Measurements from ENCODE around the gene FNIP1. TPM values are rescaled to one million over a fixed set of nuclear protein-coding genes. Genes with fewer than 3 reads are reported as not detected.

The FNIP1 gene
- total RNA-seq, 1 donor from 2014 or later, result 28.5 TPM

DNA sequence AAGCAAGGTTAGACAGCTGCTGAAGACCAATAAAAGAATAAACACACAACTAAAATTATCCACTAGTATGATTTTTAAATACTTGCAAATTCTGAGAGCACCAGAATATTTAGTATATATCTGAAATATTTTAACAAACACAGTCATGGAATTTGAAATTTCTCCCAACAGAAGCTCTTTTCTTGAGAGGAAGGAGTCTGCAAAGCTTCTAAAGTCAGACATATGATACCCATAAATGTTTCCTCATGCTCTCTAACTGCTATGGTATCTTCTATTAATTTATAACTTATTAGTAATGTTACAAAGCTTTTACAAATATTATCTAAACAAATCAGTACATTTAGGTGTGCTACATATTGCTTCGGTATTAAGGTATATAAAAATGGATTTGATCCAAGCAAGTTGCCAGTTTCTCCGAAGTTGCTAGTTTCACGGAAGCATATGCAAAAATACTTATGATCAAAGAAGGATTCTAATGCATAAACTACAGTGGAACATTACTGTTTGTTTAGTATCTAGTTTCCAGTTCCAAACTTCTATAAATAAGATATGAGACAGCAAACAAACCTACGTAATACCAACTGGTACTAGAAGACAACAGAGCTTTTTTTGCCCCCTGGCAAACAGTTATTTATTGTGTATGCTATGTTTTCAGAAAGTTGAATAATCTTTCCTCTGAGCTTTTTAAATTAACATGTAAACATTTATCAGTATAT is 22.0 kb downstream of the FNIP1 start:
- no peak for FAIRE-seq
- Histone ChIP-seq H3K36me3 (ENCODE audit: insufficient read depth, low read length) (no peaks in the 10 kb centered on the region), H4K20me1 (ENCODE audit: insufficient read depth, low read length) (peaks cover 75% of the 10 kb centered on the region), H3K27me3 (ENCODE audit: insufficient read depth, low read length) (no peaks in the 10 kb centered on the region), H3K4me1 (ENCODE audit: insufficient read depth, low read length) (no peaks in the 10 kb centered on the region), H3K4me3 (ENCODE audit: insufficient read depth, low read depth, low read length) (no peak overlapping the region), H2AFZ (ENCODE audit: low read depth, low read length) (no peak overlapping the region), H3K27ac (ENCODE audit: low read depth, low read length) (no peak overlapping the region), H3K9ac (ENCODE audit: low read length) (no peak overlapping the region), H3K79me2 (ENCODE audit: insufficient read depth, low read length) (peaks cover 90% of the 10 kb centered on the region), H3K9me3 (ENCODE audit: insufficient read depth, low read depth, low read length) (no peaks in the 10 kb centered on the region), H3K4me2 (ENCODE audit: low read length) (no peak overlapping the region)
- TF ChIP-seq EZH2 (IDR thresholded peaks at IDR 0.05; ENCODE audit: insufficient read depth, low read length), result no peak
- TF ChIP-seq, protein P1, sequence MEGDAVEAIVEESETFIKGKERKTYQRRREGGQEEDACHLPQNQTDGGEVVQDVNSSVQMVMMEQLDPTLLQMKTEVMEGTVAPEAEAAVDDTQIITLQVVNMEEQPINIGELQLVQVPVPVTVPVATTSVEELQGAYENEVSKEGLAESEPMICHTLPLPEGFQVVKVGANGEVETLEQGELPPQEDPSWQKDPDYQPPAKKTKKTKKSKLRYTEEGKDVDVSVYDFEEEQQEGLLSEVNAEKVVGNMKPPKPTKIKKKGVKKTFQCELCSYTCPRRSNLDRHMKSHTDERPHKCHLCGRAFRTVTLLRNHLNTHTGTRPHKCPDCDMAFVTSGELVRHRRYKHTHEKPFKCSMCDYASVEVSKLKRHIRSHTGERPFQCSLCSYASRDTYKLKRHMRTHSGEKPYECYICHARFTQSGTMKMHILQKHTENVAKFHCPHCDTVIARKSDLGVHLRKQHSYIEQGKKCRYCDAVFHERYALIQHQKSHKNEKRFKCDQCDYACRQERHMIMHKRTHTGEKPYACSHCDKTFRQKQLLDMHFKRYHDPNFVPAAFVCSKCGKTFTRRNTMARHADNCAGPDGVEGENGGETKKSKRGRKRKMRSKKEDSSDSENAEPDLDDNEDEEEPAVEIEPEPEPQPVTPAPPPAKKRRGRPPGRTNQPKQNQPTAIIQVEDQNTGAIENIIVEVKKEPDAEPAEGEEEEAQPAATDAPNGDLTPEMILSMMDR (IDR thresholded peaks at IDR 0.05; ENCODE audit: insufficient read depth, low read depth, low read length), result no peak
- DNase-seq (ENCODE audit: low read depth), result no peak
- Mint-ChIP-seq H3K27me3 (ENCODE audit: low read depth, unreplicated experiment) (no peaks in the 10 kb centered on the region), H3K9me3 (ENCODE audit: unreplicated experiment) (no peaks in the 10 kb centered on the region), H3K27ac (ENCODE audit: unreplicated experiment) (no peak overlapping the region), H3K4me3 (ENCODE audit: unreplicated experiment) (no peak overlapping the region), H3K36me3 (ENCODE audit: low read depth, unreplicated experiment) (no peaks in the 10 kb centered on the region), H3K4me1 (ENCODE audit: low read depth, unreplicated experiment) (peaks cover 9% of the 10 kb centered on the region)

DNA sequence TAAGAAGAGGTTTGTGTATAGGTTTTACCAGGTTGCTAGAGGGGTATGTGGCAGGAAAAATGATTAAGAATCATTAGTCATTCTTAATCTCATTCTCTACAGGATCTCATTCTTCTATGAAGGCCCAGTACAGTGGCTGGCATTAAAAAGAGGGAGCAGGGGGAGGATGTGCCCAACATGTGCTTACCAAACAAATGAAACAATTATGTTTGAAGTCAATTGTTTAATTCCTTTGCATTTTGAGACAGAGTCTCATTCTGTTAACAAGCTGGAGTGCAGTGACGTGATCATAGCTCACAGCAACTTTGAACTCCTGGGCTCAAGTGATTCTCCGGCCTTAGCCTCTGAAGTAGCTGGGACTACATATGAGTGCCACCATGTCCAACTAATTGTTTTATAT is 23.0 kb downstream of the FNIP1 start:
- Mint-ChIP-seq H3K9me3 (ENCODE audit: unreplicated experiment) (no peaks in the 10 kb centered on the region), H3K27ac (ENCODE audit: unreplicated experiment) (no peak overlapping the region), H3K4me1 (ENCODE audit: low read depth, unreplicated experiment) (peaks cover 15% of the 10 kb centered on the region), H3K36me3 (ENCODE audit: low read depth, unreplicated experiment) (no peaks in the 10 kb centered on the region), H3K27me3 (ENCODE audit: low read depth, unreplicated experiment) (no peaks in the 10 kb centered on the region), H3K4me3 (ENCODE audit: unreplicated experiment) (no peak overlapping the region)
- H3K4me1 ChIP-seq (ENCODE audit: insufficient read depth, low read length), result no peaks in the 10 kb centered on the region
- no peaks in the 10 kb centered on the region for H3K27me3 ChIP-seq (ENCODE audit: insufficient read depth, low read length)
- DNase-seq (ENCODE audit: low read depth), result no peak
- no peak overlapping the region for H3K4me2 ChIP-seq (ENCODE audit: low read length)
- no peaks in the 10 kb centered on the region for H3K36me3 ChIP-seq (ENCODE audit: insufficient read depth, low read length)
- TF ChIP-seq EZH2 (IDR thresholded peaks at IDR 0.05; ENCODE audit: insufficient read depth, low read length), result no peak
- TF ChIP-seq, protein P1 (IDR thresholded peaks at IDR 0.05; ENCODE audit: insufficient read depth, low read depth, low read length), result no peak
- H4K20me1 ChIP-seq (ENCODE audit: insufficient read depth, low read length), result peaks cover 80% of the 10 kb centered on the region
- H3K4me3 ChIP-seq (ENCODE audit: insufficient read depth, low read depth, low read length), result no peak overlapping the region
- H3K9me3 ChIP-seq (ENCODE audit: insufficient read depth, low read depth, low read length), result no peaks in the 10 kb centered on the region
- no peak overlapping the region for H2AFZ ChIP-seq (ENCODE audit: low read depth, low read length)
- FAIRE-seq, result no peak
- H3K79me2 ChIP-seq (ENCODE audit: insufficient read depth, low read length), result peaks cover 92% of the 10 kb centered on the region
- no peak overlapping the region for H3K9ac ChIP-seq (ENCODE audit: low read length)
- H3K27ac ChIP-seq (ENCODE audit: low read depth, low read length), result no peak overlapping the region

DNA sequence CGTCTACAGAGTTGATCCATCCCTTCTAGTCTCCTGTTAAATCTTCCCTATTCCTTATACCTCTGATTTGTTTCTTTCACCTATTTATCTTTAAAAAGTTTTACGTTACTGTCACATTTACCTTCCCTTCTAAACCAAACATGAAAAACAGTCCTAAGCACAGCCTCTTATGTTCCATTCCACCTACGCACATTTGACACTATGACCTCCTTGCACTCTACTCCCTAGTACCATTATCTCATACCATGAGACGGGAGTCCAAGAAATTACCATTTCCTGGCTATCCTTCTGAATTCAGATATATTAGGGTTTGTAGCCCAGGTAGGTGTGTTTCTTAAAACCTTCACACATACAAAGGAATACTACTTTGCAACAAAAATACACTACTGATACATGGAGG is 25.1 kb downstream of the FNIP1 start:
- peaks cover 83% of the 10 kb centered on the region for H4K20me1 ChIP-seq (ENCODE audit: insufficient read depth, low read length)
- no peaks in the 10 kb centered on the region for H3K27me3 ChIP-seq (ENCODE audit: insufficient read depth, low read length)
- H3K4me1 Mint-ChIP-seq (ENCODE audit: low read depth, unreplicated experiment), result peaks cover 15% of the 10 kb centered on the region
- H3K4me3 Mint-ChIP-seq (ENCODE audit: unreplicated experiment), result no peak overlapping the region
- no peaks in the 10 kb centered on the region for H3K36me3 ChIP-seq (ENCODE audit: insufficient read depth, low read length)
- no peak overlapping the region for H3K4me2 ChIP-seq (ENCODE audit: low read length)
- no peaks in the 10 kb centered on the region for H3K27me3 Mint-ChIP-seq (ENCODE audit: low read depth, unreplicated experiment)
- no peaks in the 10 kb centered on the region for H3K9me3 ChIP-seq (ENCODE audit: insufficient read depth, low read depth, low read length)
- peaks cover 1% of the 10 kb centered on the region for H3K36me3 Mint-ChIP-seq (ENCODE audit: low read depth, unreplicated experiment)
- no peak for TF ChIP-seq EZH2 (IDR thresholded peaks at IDR 0.05; ENCODE audit: insufficient read depth, low read length)
- TF ChIP-seq, protein P1 (IDR thresholded peaks at IDR 0.05; ENCODE audit: insufficient read depth, low read depth, low read length), result no peak
- no peak for FAIRE-seq
- H3K9me3 Mint-ChIP-seq (ENCODE audit: unreplicated experiment), result no peaks in the 10 kb centered on the region
- no peak overlapping the region for H3K27ac Mint-ChIP-seq (ENCODE audit: unreplicated experiment)
- H2AFZ ChIP-seq (ENCODE audit: low read depth, low read length), result no peak overlapping the region
- no peak overlapping the region for H3K4me3 ChIP-seq (ENCODE audit: insufficient read depth, low read depth, low read length)
- no peak overlapping the region for H3K27ac ChIP-seq (ENCODE audit: low read depth, low read length)
- no peak overlapping the region for H3K9ac ChIP-seq (ENCODE audit: low read length)
- H3K79me2 ChIP-seq (ENCODE audit: insufficient read depth, low read length), result peaks cover 95% of the 10 kb centered on the region
- H3K4me1 ChIP-seq (ENCODE audit: insufficient read depth, low read length), result no peaks in the 10 kb centered on the region
- DNase-seq (ENCODE audit: low read depth), result no peak

Measured in astrocyte (in vitro differentiated cells and primary cell).